Activated B cell treated with CpG ODN at 0.5 μM for 24 hours (primary cell): ENCODE measurements around the gene ZNF592. TPM values are rescaled to one million over a fixed set of nuclear protein-coding genes. Genes with fewer than 3 reads are reported as not detected.

ENCODE experiments used
- ATAC-seq: fragments of 200-7000 bp; cut with Tn5 transposase; one replicate; pipeline ENCODE4 v1.10.0; 2021; ENCODE audit warnings: low read depth, mild to moderate bottlenecking, moderate library complexity
- CTCF ChIA-PET: fragments of 350-600 bp; sonication (Branson Sonifier 250); formaldehyde crosslinking; loops from one replicate; lab custom pipeline; 2021; ENCODE audit warnings: antibody characterized with exemption; lab: Charles Lee
- POLR2A ChIA-PET: fragments of 350-600 bp; sonication (Branson Sonifier 250); formaldehyde crosslinking; loops from one replicate; lab custom pipeline; 2021; ENCODE audit warnings: antibody characterized with exemption; lab: Charles Lee
- DNase-seq: peaks from one replicate; pipeline ENCODE4 v3.0.0; 2022
- H3K27ac Mint-ChIP-seq: one replicate; pipeline ENCODE4 v1.8.0; 2020; ENCODE audit warnings: mixed read lengths
- H3K27me3 Mint-ChIP-seq: one replicate; pipeline ENCODE4 v1.8.0; 2021; ENCODE audit warnings: mixed read lengths
- H3K36me3 Mint-ChIP-seq: one replicate; pipeline ENCODE4 v1.8.0; 2021; ENCODE audit warnings: low read depth, mixed read lengths
- H3K4me1 Mint-ChIP-seq: one replicate; pipeline ENCODE4 v1.8.0; 2021; ENCODE audit warnings: mixed read lengths
- H3K4me3 Mint-ChIP-seq: one replicate; pipeline ENCODE4 v1.8.0; 2020; ENCODE audit warnings: mild to moderate bottlenecking, mixed read lengths
- H3K9me3 Mint-ChIP-seq: one replicate; pipeline ENCODE4 v1.8.0; 2020; ENCODE audit warnings: mixed read lengths
- intact Hi-C: fragments of 100-400 bp; cut with micrococcal nuclease; formaldehyde crosslinking; loops from one replicate; pipeline ENCODE4 v1.15.1; 2024
- total RNA-seq: library from RNA; stranded (reverse); gene quantifications from 2 replicates; pipeline ENCODE4 v1.2.3, GENCODE V29; 2022
- TF ChIP-seq, protein P1 (sequence below): fragments of 200-600 bp; IDR thresholded peaks from one replicate; pipeline ENCODE4 v1.8.0; 2022; ENCODE audit warnings: antibody characterized with exemption, mild to moderate bottlenecking

ZNF592 gene
- total RNA-seq, 1 donor from 2014 or later = 44.3 TPM

DNA sequence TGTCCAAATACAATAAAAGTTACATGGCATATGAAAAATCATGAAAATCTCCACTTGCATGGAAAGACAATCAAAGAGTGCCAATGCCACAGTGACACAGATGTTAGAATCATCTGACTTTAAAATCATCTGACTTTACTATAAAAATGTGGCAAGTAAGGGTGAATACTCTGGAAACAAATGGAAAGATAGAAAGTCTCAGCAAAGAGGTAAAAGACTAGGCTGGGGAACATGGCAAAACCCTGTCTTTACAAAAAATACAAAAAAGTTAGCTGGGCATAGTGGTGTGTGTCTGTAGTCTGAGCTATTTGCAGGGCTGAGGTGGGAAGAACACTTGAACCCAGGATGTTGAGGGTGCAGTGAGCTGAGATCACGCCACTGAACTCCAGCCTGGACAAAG, 97.9 kb downstream of the ZNF592 start:
- ChIA-PET POLR2A (no interaction called here), CTCF (interaction anchor here (0.7 to 1.5 kb wide), 2 partner anchors 164 to 191 kb away, joined by 3 read pairs; no protein-coding TSS in a partner anchor)
- no peak for ATAC-seq
- intact Hi-C loops = no loop called here
- H3K27ac Mint-ChIP-seq = no peak overlapping the region
- TF ChIP-seq, protein P1, sequence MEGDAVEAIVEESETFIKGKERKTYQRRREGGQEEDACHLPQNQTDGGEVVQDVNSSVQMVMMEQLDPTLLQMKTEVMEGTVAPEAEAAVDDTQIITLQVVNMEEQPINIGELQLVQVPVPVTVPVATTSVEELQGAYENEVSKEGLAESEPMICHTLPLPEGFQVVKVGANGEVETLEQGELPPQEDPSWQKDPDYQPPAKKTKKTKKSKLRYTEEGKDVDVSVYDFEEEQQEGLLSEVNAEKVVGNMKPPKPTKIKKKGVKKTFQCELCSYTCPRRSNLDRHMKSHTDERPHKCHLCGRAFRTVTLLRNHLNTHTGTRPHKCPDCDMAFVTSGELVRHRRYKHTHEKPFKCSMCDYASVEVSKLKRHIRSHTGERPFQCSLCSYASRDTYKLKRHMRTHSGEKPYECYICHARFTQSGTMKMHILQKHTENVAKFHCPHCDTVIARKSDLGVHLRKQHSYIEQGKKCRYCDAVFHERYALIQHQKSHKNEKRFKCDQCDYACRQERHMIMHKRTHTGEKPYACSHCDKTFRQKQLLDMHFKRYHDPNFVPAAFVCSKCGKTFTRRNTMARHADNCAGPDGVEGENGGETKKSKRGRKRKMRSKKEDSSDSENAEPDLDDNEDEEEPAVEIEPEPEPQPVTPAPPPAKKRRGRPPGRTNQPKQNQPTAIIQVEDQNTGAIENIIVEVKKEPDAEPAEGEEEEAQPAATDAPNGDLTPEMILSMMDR = no peak
- H3K27me3 Mint-ChIP-seq = no peaks in the 10 kb centered on the region
- no peaks in the 10 kb centered on the region for H3K4me1 Mint-ChIP-seq
- peaks cover 2% of the 10 kb centered on the region for H3K36me3 Mint-ChIP-seq
- H3K4me3 Mint-ChIP-seq = no peak overlapping the region
- peaks cover 16% of the 10 kb centered on the region for H3K9me3 Mint-ChIP-seq
- no peak for DNase-seq

DNA sequence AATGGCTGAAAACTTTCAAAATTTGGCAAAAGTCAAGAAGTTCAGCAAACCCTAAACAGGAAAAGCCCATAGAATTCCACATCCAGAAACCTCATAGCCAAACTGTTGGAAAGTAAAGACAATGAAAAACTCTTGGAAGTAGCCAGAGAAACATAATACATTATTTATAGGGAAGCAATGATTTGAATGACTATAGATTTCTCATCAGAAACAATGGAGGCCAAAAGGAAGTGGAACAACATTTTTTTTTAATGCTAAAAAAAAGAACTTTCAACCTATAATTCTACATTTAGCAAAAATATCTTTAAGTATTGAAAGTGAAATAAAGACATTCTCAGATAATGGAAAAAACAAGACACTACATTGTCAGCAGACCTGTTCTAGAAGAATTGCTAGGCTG, 99.0 kb downstream of the ZNF592 start:
- ATAC-seq (no peak), DNase-seq (no peak)
- no peak overlapping the region for H3K27ac Mint-ChIP-seq
- H3K27me3 Mint-ChIP-seq = no peaks in the 10 kb centered on the region
- H3K9me3 Mint-ChIP-seq = peaks cover 16% of the 10 kb centered on the region
- intact Hi-C loops = no loop called here
- CTCF ChIA-PET = no interaction called here
- no peaks in the 10 kb centered on the region for H3K4me1 Mint-ChIP-seq
- H3K4me3 Mint-ChIP-seq = no peak overlapping the region
- POLR2A ChIA-PET = no interaction called here
- TF ChIP-seq, protein P1 = no peak
- H3K36me3 Mint-ChIP-seq = peaks cover 2% of the 10 kb centered on the region

DNA sequence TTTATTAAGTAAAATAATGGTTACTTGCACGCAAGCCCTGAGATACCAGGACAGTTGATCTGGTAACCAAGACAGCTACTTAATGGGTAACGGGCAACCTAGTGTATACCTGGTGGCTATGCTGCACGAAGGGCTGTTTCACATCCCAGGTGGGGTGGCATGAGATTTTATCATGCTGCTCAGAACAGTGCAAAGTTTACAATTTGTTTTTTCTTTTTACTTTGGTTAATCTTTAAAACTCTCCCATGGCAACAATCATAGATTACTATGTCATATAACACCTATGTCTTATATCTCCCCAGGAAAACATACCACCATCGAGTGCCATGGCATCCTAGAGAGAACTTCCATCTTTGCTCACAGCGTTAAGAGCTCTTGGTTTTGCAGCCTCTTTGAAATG, 103.8 kb downstream of the ZNF592 start:
- intact Hi-C loops = no loop called here
- Mint-ChIP-seq H3K27ac (no peak overlapping the region), H3K4me3 (no peak overlapping the region), H3K9me3 (peaks cover 9% of the 10 kb centered on the region), H3K36me3 (no peaks in the 10 kb centered on the region), H3K27me3 (no peaks in the 10 kb centered on the region), H3K4me1 (no peaks in the 10 kb centered on the region)
- TF ChIP-seq, protein P1 = no peak
- ChIA-PET CTCF (no interaction called here), POLR2A (no interaction called here)
- DNase-seq (no peak), ATAC-seq (no peak)

DNA sequence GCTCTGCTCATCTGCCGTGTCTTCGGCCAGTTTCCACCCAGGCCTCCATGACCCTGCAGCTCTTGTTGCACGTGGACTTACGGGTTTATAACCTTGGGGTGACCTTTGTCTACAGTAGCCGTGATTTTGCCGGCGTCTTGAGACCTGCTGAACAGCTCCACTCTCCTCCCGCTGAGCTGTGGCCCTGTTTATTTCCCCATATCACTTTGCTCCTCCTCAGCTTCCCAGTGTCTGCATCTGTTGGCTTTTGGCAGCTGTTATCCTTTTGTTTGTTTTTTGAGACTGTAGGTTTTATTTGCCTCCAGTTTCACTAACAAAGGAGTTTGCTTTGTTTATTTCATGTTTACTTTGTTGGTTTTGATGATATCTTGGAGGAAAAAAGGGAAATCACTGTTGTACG, 106.7 kb downstream of the ZNF592 start:
- Mint-ChIP-seq H3K4me3 (no peak overlapping the region), H3K9me3 (no peaks in the 10 kb centered on the region), H3K4me1 (no peaks in the 10 kb centered on the region), H3K27me3 (no peaks in the 10 kb centered on the region), H3K36me3 (no peaks in the 10 kb centered on the region), H3K27ac (no peak overlapping the region)
- ChIA-PET POLR2A (no interaction called here), CTCF (no interaction called here)
- ATAC-seq (no peak), DNase-seq (no peak)
- TF ChIP-seq, protein P1 = no peak
- intact Hi-C loops = no loop called here

DNA sequence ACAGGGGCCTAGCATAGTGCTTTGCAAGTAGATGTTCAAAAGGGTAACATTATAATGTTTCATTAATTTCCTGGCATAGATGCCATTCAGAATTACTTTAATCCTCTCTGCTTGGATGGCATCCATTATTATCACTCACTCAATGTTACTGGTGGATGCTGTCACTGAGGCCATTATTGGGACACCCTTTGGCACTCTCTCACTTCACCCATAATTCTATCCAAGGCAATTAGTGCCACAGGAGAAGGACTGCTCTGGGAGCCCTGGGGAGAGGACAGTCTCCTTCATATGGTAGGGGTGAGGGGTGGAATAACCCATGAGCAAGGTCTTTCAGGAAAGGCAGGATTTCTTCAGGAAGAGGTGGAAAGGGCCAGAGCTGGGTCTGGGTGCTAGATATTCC, 107.4 kb downstream of the ZNF592 start:
- no peaks in the 10 kb centered on the region for H3K9me3 Mint-ChIP-seq
- ChIA-PET CTCF (no interaction called here), POLR2A (no interaction called here)
- TF ChIP-seq, protein P1 = no peak
- H3K4me3 Mint-ChIP-seq = no peak overlapping the region
- H3K27ac Mint-ChIP-seq = no peak overlapping the region
- no peaks in the 10 kb centered on the region for H3K4me1 Mint-ChIP-seq
- H3K27me3 Mint-ChIP-seq = no peaks in the 10 kb centered on the region
- no peak for ATAC-seq
- no peaks in the 10 kb centered on the region for H3K36me3 Mint-ChIP-seq
- DNase-seq = no peak
- intact Hi-C loops = no loop called here

Other genes starting within 250 kb of the ZNF592 start
- gene ZSCAN2, start 147.6 kb upstream of the ZNF592 start, total RNA-seq = 16.0 and 18.7 TPM in 2 replicates
- gene WDR73, start 94.3 kb upstream of the ZNF592 start, total RNA-seq = 34.9 and 38.9 TPM in 2 replicates
- 2.9 and 3.8 TPM in 2 replicates for gene NMB, start 90.4 kb upstream of the ZNF592 start, total RNA-seq
- gene SEC11A, start 32.5 kb upstream of the ZNF592 start, total RNA-seq = 68.9 and 71.2 TPM in 2 replicates
- 0.12 and 0.20 TPM in 2 replicates for gene ALPK3, start 68.8 kb downstream of the ZNF592 start, total RNA-seq
- gene SLC28A1, start 136.1 kb downstream of the ZNF592 start, total RNA-seq = not detected in 2 replicates
- gene PDE8A, start 233.3 kb downstream of the ZNF592 start, total RNA-seq = 25.1 and 32.3 TPM in 2 replicates